AG04450 (cell line): ENCODE data around the gene TTC22. TPM values are rescaled to one million over a fixed set of nuclear protein-coding genes. Genes with fewer than 3 reads are reported as not detected.

ENCODE experiments used
- CTCF ChIA-PET: fragments of 300-600, 350-600 bp; formaldehyde crosslinking; extraction: SDS; loops from one replicate; lab custom pipeline; 2022; ENCODE audit warnings: antibody characterized with exemption, inconsistent platforms; lab: Charles Lee
- POLR2A ChIA-PET: fragments of 350-600 bp; formaldehyde crosslinking; extraction: SDS; loops from one replicate; lab custom pipeline; 2021; ENCODE audit warnings: antibody characterized with exemption, inconsistent platforms; lab: Yijun Ruan, JAX
- DNase-seq: peaks from one replicate; pipeline ENCODE4 v3.0.0-alpha.2; 2011; ENCODE audit warnings: low read depth, low spot score
- H3K27ac ChIP-seq: one replicate; pipeline ENCODE4 v1.5.1; 2012; ENCODE audit warnings: low read depth, low read length, control low read depth
- H3K27me3 ChIP-seq: one replicate; pipeline ENCODE4 v1.6.0; 2012; ENCODE audit warnings: low read length; ENCODE audit not compliant: control insufficient read depth, insufficient read depth
- H3K4me3 ChIP-seq: 2 replicates; pipeline ENCODE4 v1.5.1; 2011; ENCODE audit warnings: mild to moderate bottlenecking, low read depth, low read length, control low read depth
- H3K9me3 ChIP-seq: 2 replicates; pipeline ENCODE4 v1.5.1; 2012; ENCODE audit warnings: low read length; ENCODE audit not compliant: control insufficient read depth, insufficient read depth
- CTCF ChIP-seq: IDR thresholded peaks from 2 replicates; pipeline ENCODE4 v1.5.1; 2011; ENCODE audit warnings: low read depth, low read length, control low read depth, inconsistent platforms
- polyA plus RNA-seq: library from polyadenylated mRNA; depleted of rRNA; stranded (reverse); fragments of >200 nt; gene quantifications from 2 replicates; pipeline ENCODE4 v1.2.3, GENCODE V29; 2011

Gene TTC22
- polyA plus RNA-seq, 1 experiment = not detected

DNA sequence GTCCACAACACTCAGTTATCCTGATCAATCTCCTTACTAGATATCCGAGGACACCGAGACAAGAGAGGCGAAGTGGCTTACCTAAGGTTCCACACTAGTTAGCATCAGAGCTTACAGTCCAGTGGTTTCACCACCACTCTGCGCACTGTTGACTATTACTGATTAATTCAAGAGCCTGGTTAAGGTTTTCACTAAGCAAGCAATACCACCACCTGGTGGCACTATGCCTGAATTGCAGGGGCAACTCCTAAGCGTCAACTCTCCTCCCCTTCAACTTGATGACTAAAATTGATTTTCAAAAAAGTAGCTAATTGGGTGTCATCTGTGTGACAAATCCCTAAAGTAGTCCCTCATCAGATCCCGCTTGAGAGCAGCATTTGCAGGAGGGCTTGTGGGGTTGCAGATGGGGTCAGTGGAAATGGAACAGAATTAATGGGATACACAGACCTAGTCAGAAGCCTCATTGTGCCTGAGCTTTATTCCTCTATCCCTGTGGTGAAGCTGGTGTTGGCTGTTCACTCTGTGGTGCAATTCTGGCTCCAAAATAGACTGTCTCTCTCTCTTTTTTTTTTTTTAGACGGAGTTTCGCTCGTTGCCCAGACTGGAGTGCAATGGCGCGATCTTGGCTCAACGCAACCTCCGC, 9.1 kb downstream of the TTC22 start:
- POLR2A ChIA-PET = no interaction called here
- CTCF ChIA-PET = interaction anchor here (0.5 to 1.4 kb wide), 7 partner anchors 8 to 740 kb away, joined by 3 to 10 read pairs (median 3); no protein-coding TSS in a partner anchor
- H3K27ac ChIP-seq = no peak overlapping the region
- peaks cover 8% of the 10 kb centered on the region for H3K9me3 ChIP-seq
- no peak for DNase-seq
- peaks cover 22% of the 10 kb centered on the region for H3K27me3 ChIP-seq
- peak; percentile 61 for TF ChIP-seq CTCF
- H3K4me3 ChIP-seq = no peak overlapping the region

- TF ChIP-seq CTCF = no peak
- H3K27ac ChIP-seq = no peak overlapping the region
- H3K9me3 ChIP-seq = peaks cover 8% of the 10 kb centered on the region
- ChIA-PET CTCF (no interaction called here), POLR2A (no interaction called here)
- no peak for DNase-seq
- peaks cover 28% of the 10 kb centered on the region for H3K27me3 ChIP-seq
- H3K4me3 ChIP-seq = no peak overlapping the region
These were observed 12.7 kb downstream of the TTC22 start for GRCh38 chr1:54788459-54788858.

DNA sequence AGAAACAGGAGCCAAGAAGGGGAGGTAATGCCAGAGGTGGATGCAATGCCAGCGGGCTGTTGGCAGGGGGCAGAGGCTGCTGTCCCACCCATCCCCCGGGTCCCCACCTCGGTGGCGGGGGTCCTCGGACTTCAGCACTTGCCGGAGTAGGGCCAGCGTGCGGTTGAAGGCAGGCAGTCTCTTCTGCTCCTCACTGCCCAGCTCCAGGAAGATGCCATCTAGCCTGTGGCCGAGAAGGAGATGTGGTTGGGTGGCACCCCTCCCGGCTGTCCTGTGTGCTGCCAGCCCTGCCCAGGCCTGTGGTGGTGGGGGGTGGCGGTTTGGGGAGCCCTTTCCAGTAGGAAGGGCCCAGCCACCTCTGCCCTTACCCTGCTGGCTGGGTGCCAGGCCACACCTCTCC, 13.5 kb downstream of the TTC22 start:
- H3K27me3 ChIP-seq = peaks cover 32% of the 10 kb centered on the region
- no peak overlapping the region for H3K27ac ChIP-seq
- H3K9me3 ChIP-seq = peaks cover 8% of the 10 kb centered on the region
- ChIA-PET POLR2A (no interaction called here), CTCF (no interaction called here)
- no peak for DNase-seq
- no peak overlapping the region for H3K4me3 ChIP-seq
- no peak for TF ChIP-seq CTCF

GRCh38 chr1:54786778-54787177, 14.3 kb downstream of the TTC22 start:
- Histone ChIP-seq H3K4me3 (no peak overlapping the region), H3K27me3 (peaks cover 35% of the 10 kb centered on the region), H3K9me3 (peaks cover under 1% of the 10 kb centered on the region; the same call in 1 of the 2 replicates), H3K27ac (no peak overlapping the region)
- ChIA-PET POLR2A (no interaction called here), CTCF (no interaction called here)
- DNase-seq = no peak
- TF ChIP-seq CTCF = no peak

GRCh38 chr1:54784066-54784465, 17.1 kb downstream of the TTC22 start:
- Histone ChIP-seq H3K9me3 (no peaks in the 10 kb centered on the region), H3K27me3 (peaks cover 46% of the 10 kb centered on the region), H3K4me3 (no peak overlapping the region), H3K27ac (no peak overlapping the region)
- DNase-seq = no peak
- no peak for TF ChIP-seq CTCF
- CTCF ChIA-PET = interaction anchor here (1.3 kb wide), 1 partner anchor 8 kb away, joined by 3 read pairs; no protein-coding TSS in a partner anchor
- POLR2A ChIA-PET = no interaction called here
